OCI-LY1 (cell line): ENCODE data around the gene GGPS1.
"Not testable (repeated sequence)": the region's sequence is repeated elsewhere in the genome, so short reads cannot be mapped to it uniquely, and the experiment has no call there.

ENCODE experiments used
- H2AFZ ChIP-seq: fragments of 200-600 bp; sonication (generic), shearing (Covaris generic); 2 replicates; pipeline ENCODE4 v1.6.0; 2014; ENCODE audit warnings: antibody characterized with exemption, mild to moderate bottlenecking, low read length
- H3F3A ChIP-seq: fragments of 200-600 bp; sonication (generic), shearing (Covaris generic); 2 replicates; pipeline ENCODE4 v1.6.0; 2014; ENCODE audit warnings: mild to moderate bottlenecking, antibody characterized with exemption, low read length, moderate library complexity; ENCODE audit not compliant: insufficient read depth
- H3K27ac ChIP-seq: fragments of 200-600 bp; sonication (generic); 2 replicates; pipeline ENCODE4 v1.5.1; 2014; ENCODE audit warnings: low read length, mixed run types, mild to moderate bottlenecking, low read depth; ENCODE audit not compliant: poor library complexity, severe bottlenecking
- H3K27me3 ChIP-seq: fragments of 200-600 bp; sonication (generic); 2 replicates; pipeline ENCODE4 v1.6.0; 2014; ENCODE audit warnings: antibody characterized with exemption, mild to moderate bottlenecking, low read length, moderate library complexity; ENCODE audit not compliant: insufficient read depth
- H3K36me3 ChIP-seq: fragments of 200-600 bp; sonication (generic); 2 replicates; pipeline ENCODE4 v1.6.1; 2014; ENCODE audit warnings: mild to moderate bottlenecking, antibody characterized with exemption, low read length, moderate library complexity, mixed read lengths; ENCODE audit not compliant: insufficient read depth
- H3K4me1 ChIP-seq: fragments of 200-600 bp; sonication (generic); 2 replicates; pipeline ENCODE4 v1.5.1; 2014; ENCODE audit warnings: mild to moderate bottlenecking, low read length, moderate library complexity; ENCODE audit not compliant: insufficient read depth, severe bottlenecking
- H3K4me2 ChIP-seq: fragments of 200-600 bp; sonication (generic), shearing (Covaris generic); 2 replicates; pipeline ENCODE4 v1.6.1; 2014; ENCODE audit warnings: low read length
- H3K4me3 ChIP-seq: fragments of 200-600 bp; sonication (generic); 2 replicates; pipeline ENCODE4 v1.5.1; 2014; ENCODE audit warnings: low read length, low read depth, mild to moderate bottlenecking, mixed read lengths; ENCODE audit not compliant: poor library complexity, severe bottlenecking
- H3K79me2 ChIP-seq: fragments of 200-600 bp; shearing (Covaris generic); 2 replicates; pipeline ENCODE4 v1.6.1; 2016; ENCODE audit warnings: mixed run types, low read length, mixed read lengths; ENCODE audit not compliant: insufficient read depth
- H3K9ac ChIP-seq: fragments of 200-600 bp; sonication (generic), shearing (Covaris generic); 2 replicates; pipeline ENCODE4 v1.6.1; 2014; ENCODE audit warnings: mild to moderate bottlenecking, low read length, mixed read lengths
- H3K9me2 ChIP-seq: fragments of 200-600 bp; sonication (generic), shearing (Covaris generic); 2 replicates; pipeline ENCODE4 v1.6.1; 2014; ENCODE audit warnings: low read depth, mild to moderate bottlenecking, low read length, mixed read lengths
- H3K9me3 ChIP-seq: fragments of 200-600 bp; shearing (Covaris generic); 2 replicates; pipeline ENCODE4 v1.6.1; 2014; ENCODE audit warnings: low read length, mixed read lengths
- H4K20me1 ChIP-seq: fragments of 200-600 bp; sonication (generic), shearing (Covaris generic); 2 replicates; pipeline ENCODE4 v1.6.0; 2016; ENCODE audit warnings: mild to moderate bottlenecking, low read length; ENCODE audit not compliant: insufficient read depth
- CTCF ChIP-seq: fragments of 200-600 bp; sonication (generic), shearing (Covaris generic); IDR thresholded peaks from 2 replicates; pipeline ENCODE4 v1.5.1; 2017; ENCODE audit warnings: mild to moderate bottlenecking, antibody characterized with exemption, low read length, moderate library complexity, mixed read lengths
- EZH2 ChIP-seq: fragments of 200-600 bp; sonication (generic), shearing (Covaris generic); IDR thresholded peaks from 2 replicates; pipeline ENCODE4 v1.8.0; 2017; ENCODE audit warnings: borderline replicate concordance, mixed run types, mild to moderate bottlenecking, antibody characterized with exemption, low read length, moderate library complexity, mixed read lengths

Gene GGPS1

DNA sequence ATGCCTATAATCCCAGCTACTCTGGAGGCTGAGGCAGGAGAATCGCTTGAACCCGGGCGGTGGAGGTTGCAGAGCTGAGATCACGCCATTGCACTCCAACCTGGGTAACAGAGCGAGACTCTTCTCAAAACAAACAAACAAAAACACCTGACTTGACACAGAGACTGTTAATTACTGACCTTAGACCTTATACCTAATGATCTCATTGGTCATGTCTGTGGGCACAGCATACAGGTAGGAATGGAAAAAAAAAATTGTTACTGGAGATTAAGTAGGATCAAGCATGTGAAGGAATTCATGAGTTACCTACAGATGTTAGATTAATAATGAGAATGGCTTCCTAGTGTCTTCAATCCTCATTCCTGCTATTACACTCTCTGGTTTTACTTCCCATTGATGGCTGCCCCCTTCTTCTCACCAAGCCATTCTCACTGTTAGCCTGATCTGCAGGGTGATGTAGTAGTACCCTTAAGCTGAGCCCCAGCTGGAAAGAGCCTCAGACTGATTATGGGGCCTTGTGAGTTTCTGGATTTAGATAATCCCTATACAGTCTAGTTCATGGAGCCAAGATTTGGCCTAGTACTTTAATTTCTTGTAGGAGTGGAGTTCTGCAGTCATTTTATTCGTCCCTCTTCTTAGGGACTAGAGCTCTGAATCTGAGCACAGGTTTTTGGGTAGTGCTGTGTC lies 47.7 kb downstream of the GGPS1 start:
- Histone ChIP-seq H3K27me3 (no peaks in the 10 kb centered on the region), H3K27ac (no peak overlapping the region), H3K4me2 (no peak overlapping the region), H3K9ac (no peak overlapping the region), H3K36me3 (peaks cover 18% of the 10 kb centered on the region), H4K20me1 (no peaks in the 10 kb centered on the region), H3F3A (no peaks in the 10 kb centered on the region), H3K4me3 (no peak overlapping the region), H3K79me2 (peaks cover 22% of the 10 kb centered on the region), H3K9me3 (no peaks in the 10 kb centered on the region), H3K4me1 (no peaks in the 10 kb centered on the region), H3K9me2 (no peaks in the 10 kb centered on the region), H2AFZ (no peak overlapping the region)
- TF ChIP-seq EZH2 (no peak), CTCF (no peak)

DNA sequence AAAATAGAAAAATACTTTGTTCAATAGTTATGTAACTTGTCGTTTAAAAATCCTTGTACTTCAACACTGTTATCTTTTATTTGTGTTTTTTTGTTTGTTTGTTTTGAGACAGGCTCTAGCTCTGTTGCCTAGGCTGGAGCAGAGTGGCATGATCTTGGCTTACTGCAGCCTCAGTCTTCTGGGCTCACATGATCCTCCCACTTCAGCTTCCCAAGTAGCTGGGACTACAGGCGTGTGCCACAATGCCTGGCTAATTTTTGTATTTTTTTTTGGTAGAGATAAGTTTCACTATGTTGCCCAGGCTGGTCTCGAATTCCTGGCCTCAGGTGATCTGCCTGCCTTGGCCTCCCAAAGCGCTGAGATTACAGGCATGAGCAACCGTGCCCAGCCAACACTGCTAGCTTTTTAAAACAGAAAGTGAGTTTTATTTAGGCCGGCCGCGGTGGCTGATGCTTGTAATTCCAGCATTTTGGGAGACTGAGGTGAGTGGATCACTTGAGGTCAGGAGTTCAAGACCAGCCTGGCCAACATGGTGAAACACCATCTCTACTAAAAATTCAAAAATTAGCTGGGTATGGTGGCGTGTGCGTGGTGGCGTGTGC lies 49.9 kb downstream of the GGPS1 start:
- H3K36me3 ChIP-seq: peaks cover 22% of the 10 kb centered on the region

DNA sequence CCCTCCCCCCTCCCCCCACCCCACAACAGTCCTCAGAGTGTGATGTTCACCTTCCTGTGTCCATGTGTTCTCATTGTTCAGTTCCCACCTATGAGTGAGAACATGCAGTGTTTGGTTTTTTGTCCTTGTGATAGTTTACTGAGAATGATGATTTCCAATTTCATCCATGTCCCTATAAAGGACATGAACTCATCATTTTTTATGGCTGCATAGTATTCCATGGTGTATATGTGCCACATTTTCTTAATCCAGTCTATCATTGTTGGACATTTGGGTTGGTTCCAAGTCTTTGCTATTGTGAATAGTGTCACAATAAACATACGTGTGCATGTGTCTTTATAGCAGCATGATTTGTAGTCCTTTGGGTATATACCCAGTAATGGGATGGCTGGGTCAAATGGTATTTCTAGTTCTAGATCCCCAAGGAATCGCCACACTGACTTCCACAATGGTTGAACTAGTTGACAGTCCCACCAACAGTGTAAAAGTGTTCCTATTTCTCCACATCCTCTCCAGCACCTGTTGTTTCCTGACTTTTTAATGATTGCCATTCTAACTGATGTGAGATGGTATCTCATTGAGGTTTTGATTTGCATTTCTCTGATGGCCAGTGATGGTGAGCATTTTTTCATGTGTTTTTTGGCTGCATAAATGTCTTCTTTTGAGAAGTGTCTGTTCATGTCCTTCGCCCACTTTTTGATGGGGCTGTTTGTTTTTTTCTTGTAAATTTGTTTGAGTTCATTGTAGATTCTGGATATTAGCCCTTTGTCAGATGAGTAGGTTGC lies 53.8 kb downstream of the GGPS1 start:
- not testable (repeated sequence) for H3F3A ChIP-seq, H3K27ac ChIP-seq, H3K27me3 ChIP-seq, H4K20me1 ChIP-seq, H3K9me2 ChIP-seq, H3K4me3 ChIP-seq, H3K4me1 ChIP-seq, H3K79me2 ChIP-seq, H2AFZ ChIP-seq, H3K9me3 ChIP-seq, H3K4me2 ChIP-seq, H3K9ac ChIP-seq
- H3K36me3 ChIP-seq: peaks cover 22% of the 10 kb centered on the region

More for the DNA sequence above, 49.9 kb downstream of the GGPS1 start:
- H3K9ac ChIP-seq, H3K27me3 ChIP-seq, H3K4me3 ChIP-seq, H3K9me2 ChIP-seq, H3K27ac ChIP-seq, H3K79me2 ChIP-seq, H3K9me3 ChIP-seq, H3K4me1 ChIP-seq, H2AFZ ChIP-seq, H3F3A ChIP-seq, H3K4me2 ChIP-seq, H4K20me1 ChIP-seq: not testable (repeated sequence)

DNA sequence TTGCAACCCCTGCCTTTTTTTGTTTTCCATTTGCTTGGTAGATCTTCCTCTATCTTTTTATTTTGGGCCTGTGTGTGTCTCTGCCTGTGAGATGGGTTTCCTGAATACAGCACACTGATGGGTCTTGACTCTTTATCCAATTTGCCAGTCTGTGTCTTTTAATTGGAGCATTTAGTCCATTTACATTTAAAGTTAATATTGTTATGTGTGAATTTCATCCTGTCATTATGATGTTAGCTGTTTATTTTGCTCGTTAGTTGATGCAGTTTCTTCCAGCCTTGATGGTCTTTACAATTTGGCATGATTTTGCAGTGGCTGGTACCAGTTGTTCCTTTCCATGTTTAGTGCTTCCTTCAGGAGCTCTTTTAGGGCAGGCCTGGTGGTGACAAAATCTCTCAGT lies 57.3 kb downstream of the GGPS1 start:
- H3K4me2 ChIP-seq, H3K27me3 ChIP-seq, H3K9me3 ChIP-seq, H3F3A ChIP-seq, H2AFZ ChIP-seq, H3K4me3 ChIP-seq, H3K4me1 ChIP-seq, H3K79me2 ChIP-seq, H3K9me2 ChIP-seq, H4K20me1 ChIP-seq, H3K27ac ChIP-seq, H3K9ac ChIP-seq: not testable (repeated sequence)
- H3K36me3 ChIP-seq: peaks cover 15% of the 10 kb centered on the region
